ENCODE measurements around the gene SGCA. TPM values are rescaled to one million over a fixed set of nuclear protein-coding genes. Genes with fewer than 3 reads are reported as not detected.

The SGCA gene
- total and polyA plus RNA-seq, 2 of the 13 experiments (the other 11 are each of a cell fraction or from before 2014, with no cell fraction given): not detected

DNA sequence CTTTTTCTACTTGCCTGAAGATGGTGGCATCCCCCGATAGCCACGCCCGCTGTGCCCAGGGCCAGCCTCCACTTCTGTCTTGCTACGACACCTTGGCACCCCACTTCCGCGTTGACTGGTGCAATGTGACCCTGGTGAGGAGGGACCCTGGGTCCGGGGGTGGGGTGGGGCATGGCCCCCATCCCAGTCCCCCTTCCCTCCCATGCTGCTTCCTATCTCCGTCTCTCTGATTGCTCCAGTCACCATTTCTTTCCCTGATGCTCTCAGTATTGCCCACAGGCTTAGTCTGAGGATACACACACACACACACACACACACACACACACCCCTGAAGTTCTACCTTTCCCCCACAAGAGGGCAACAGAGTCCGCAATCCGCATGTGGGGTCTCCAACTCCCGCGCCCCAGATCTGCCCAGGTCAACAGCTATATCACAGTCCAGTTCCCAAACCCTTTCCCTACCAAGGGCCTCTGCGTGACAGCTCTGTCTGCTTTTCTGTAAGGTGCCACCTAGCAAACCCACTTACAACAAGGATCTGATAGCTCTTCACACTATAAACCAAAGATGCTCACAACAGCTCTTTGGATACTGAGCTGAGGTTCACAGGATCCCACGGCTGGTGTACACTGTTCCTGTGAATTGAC lies 3.4 kb downstream of the SGCA start (continued):
- TF ChIP-seq, protein P1, sequence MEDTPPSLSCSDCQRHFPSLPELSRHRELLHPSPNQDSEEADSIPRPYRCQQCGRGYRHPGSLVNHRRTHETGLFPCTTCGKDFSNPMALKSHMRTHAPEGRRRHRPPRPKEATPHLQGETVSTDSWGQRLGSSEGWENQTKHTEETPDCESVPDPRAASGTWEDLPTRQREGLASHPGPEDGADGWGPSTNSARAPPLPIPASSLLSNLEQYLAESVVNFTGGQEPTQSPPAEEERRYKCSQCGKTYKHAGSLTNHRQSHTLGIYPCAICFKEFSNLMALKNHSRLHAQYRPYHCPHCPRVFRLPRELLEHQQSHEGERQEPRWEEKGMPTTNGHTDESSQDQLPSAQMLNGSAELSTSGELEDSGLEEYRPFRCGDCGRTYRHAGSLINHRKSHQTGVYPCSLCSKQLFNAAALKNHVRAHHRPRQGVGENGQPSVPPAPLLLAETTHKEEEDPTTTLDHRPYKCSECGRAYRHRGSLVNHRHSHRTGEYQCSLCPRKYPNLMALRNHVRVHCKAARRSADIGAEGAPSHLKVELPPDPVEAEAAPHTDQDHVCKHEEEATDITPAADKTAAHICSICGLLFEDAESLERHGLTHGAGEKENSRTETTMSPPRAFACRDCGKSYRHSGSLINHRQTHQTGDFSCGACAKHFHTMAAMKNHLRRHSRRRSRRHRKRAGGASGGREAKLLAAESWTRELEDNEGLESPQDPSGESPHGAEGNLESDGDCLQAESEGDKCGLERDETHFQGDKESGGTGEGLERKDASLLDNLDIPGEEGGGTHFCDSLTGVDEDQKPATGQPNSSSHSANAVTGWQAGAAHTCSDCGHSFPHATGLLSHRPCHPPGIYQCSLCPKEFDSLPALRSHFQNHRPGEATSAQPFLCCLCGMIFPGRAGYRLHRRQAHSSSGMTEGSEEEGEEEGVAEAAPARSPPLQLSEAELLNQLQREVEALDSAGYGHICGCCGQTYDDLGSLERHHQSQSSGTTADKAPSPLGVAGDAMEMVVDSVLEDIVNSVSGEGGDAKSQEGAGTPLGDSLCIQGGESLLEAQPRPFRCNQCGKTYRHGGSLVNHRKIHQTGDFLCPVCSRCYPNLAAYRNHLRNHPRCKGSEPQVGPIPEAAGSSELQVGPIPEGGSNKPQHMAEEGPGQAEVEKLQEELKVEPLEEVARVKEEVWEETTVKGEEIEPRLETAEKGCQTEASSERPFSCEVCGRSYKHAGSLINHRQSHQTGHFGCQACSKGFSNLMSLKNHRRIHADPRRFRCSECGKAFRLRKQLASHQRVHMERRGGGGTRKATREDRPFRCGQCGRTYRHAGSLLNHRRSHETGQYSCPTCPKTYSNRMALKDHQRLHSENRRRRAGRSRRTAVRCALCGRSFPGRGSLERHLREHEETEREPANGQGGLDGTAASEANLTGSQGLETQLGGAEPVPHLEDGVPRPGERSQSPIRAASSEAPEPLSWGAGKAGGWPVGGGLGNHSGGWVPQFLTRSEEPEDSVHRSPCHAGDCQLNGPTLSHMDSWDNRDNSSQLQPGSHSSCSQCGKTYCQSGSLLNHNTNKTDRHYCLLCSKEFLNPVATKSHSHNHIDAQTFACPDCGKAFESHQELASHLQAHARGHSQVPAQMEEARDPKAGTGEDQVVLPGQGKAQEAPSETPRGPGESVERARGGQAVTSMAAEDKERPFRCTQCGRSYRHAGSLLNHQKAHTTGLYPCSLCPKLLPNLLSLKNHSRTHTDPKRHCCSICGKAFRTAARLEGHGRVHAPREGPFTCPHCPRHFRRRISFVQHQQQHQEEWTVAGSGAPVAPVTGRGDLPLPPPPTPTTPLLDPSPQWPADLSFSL (CRISPR knock-in tag; IDR thresholded peaks at IDR 0.05): peak; percentile 78
- TF ChIP-seq, protein P2, sequence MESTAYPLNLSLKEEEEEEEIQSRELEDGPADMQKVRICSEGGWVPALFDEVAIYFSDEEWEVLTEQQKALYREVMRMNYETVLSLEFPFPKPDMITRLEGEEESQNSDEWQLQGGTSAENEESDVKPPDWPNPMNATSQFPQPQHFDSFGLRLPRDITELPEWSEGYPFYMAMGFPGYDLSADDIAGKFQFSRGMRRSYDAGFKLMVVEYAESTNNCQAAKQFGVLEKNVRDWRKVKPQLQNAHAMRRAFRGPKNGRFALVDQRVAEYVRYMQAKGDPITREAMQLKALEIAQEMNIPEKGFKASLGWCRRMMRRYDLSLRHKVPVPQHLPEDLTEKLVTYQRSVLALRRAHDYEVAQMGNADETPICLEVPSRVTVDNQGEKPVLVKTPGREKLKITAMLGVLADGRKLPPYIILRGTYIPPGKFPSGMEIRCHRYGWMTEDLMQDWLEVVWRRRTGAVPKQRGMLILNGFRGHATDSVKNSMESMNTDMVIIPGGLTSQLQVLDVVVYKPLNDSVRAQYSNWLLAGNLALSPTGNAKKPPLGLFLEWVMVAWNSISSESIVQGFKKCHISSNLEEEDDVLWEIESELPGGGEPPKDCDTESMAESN (CRISPR knock-in tag; conservative IDR thresholded peaks at IDR 0.05): 0 out of 2 replicates have a peak, but pooled peaks have one; percentile 37
- TF ChIP-seq ZNF468 (CRISPR knock-in tag; IDR thresholded peaks at IDR 0.05) (no peak), ZFYVE20 (CRISPR knock-in tag; IDR thresholded peaks at IDR 0.05; ENCODE audit: borderline replicate concordance, low read depth) (no peak), KMT2B (CRISPR knock-in tag; IDR thresholded peaks at IDR 0.05) (no peak), NAIF1 (CRISPR knock-in tag; IDR thresholded peaks at IDR 0.05; ENCODE audit: borderline replicate concordance) (no peak)
- TF ChIP-seq, protein P3, sequence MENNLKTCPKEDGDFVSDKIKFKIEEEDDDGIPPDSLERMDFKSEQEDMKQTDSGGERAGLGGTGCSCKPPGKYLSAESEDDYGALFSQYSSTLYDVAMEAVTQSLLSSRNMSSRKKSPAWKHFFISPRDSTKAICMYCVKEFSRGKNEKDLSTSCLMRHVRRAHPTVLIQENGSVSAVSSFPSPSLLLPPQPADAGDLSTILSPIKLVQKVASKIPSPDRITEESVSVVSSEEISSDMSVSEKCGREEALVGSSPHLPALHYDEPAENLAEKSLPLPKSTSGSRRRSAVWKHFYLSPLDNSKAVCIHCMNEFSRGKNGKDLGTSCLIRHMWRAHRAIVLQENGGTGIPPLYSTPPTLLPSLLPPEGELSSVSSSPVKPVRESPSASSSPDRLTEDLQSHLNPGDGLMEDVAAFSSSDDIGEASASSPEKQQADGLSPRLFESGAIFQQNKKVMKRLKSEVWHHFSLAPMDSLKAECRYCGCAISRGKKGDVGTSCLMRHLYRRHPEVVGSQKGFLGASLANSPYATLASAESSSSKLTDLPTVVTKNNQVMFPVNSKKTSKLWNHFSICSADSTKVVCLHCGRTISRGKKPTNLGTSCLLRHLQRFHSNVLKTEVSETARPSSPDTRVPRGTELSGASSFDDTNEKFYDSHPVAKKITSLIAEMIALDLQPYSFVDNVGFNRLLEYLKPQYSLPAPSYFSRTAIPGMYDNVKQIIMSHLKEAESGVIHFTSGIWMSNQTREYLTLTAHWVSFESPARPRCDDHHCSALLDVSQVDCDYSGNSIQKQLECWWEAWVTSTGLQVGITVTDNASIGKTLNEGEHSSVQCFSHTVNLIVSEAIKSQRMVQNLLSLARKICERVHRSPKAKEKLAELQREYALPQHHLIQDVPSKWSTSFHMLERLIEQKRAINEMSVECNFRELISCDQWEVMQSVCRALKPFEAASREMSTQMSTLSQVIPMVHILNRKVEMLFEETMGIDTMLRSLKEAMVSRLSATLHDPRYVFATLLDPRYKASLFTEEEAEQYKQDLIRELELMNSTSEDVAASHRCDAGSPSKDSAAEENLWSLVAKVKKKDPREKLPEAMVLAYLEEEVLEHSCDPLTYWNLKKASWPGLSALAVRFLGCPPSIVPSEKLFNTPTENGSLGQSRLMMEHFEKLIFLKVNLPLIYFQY (CRISPR knock-in tag; IDR thresholded peaks at IDR 0.05; ENCODE audit: borderline replicate concordance): no peak
- TF ChIP-seq, protein P4, sequence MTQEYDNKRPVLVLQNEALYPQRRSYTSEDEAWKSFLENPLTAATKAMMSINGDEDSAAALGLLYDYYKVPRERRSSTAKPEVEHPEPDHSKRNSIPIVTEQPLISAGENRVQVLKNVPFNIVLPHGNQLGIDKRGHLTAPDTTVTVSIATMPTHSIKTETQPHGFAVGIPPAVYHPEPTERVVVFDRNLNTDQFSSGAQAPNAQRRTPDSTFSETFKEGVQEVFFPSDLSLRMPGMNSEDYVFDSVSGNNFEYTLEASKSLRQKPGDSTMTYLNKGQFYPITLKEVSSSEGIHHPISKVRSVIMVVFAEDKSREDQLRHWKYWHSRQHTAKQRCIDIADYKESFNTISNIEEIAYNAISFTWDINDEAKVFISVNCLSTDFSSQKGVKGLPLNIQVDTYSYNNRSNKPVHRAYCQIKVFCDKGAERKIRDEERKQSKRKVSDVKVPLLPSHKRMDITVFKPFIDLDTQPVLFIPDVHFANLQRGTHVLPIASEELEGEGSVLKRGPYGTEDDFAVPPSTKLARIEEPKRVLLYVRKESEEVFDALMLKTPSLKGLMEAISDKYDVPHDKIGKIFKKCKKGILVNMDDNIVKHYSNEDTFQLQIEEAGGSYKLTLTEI (CRISPR knock-in tag; conservative IDR thresholded peaks at IDR 0.05): no peak
- TF ChIP-seq, protein P5, sequence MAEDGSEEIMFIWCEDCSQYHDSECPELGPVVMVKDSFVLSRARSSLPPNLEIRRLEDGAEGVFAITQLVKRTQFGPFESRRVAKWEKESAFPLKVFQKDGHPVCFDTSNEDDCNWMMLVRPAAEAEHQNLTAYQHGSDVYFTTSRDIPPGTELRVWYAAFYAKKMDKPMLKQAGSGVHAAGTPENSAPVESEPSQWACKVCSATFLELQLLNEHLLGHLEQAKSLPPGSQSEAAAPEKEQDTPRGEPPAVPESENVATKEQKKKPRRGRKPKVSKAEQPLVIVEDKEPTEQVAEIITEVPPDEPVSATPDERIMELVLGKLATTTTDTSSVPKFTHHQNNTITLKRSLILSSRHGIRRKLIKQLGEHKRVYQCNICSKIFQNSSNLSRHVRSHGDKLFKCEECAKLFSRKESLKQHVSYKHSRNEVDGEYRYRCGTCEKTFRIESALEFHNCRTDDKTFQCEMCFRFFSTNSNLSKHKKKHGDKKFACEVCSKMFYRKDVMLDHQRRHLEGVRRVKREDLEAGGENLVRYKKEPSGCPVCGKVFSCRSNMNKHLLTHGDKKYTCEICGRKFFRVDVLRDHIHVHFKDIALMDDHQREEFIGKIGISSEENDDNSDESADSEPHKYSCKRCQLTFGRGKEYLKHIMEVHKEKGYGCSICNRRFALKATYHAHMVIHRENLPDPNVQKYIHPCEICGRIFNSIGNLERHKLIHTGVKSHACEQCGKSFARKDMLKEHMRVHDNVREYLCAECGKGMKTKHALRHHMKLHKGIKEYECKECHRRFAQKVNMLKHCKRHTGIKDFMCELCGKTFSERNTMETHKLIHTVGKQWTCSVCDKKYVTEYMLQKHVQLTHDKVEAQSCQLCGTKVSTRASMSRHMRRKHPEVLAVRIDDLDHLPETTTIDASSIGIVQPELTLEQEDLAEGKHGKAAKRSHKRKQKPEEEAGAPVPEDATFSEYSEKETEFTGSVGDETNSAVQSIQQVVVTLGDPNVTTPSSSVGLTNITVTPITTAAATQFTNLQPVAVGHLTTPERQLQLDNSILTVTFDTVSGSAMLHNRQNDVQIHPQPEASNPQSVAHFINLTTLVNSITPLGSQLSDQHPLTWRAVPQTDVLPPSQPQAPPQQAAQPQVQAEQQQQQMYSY (CRISPR knock-in tag; IDR thresholded peaks at IDR 0.05): no peak
